Placental pericyte (primary cell): Measurements from ENCODE around the gene TAGLN. TPM values are rescaled to one million over a fixed set of nuclear protein-coding genes. Genes with fewer than 3 reads are reported as not detected.

Experiments
- total RNA-seq: library from RNA; depleted of rRNA; stranded (reverse); fragments of >200 nt; gene quantifications from 2 replicates; pipeline ENCODE4 v1.2.3, GENCODE V29; 2012

Gene TAGLN
- 1,440 and 2,227 TPM in 2 replicates for total RNA-seq

GRCh38 chr11:117199053-117199915 lies at the start of gene TAGLN:
Gene TAGLN (plus strand): TSS chr11:117199370. CDS start chr11:117203014, 3,644 bp downstream.

DNA sequence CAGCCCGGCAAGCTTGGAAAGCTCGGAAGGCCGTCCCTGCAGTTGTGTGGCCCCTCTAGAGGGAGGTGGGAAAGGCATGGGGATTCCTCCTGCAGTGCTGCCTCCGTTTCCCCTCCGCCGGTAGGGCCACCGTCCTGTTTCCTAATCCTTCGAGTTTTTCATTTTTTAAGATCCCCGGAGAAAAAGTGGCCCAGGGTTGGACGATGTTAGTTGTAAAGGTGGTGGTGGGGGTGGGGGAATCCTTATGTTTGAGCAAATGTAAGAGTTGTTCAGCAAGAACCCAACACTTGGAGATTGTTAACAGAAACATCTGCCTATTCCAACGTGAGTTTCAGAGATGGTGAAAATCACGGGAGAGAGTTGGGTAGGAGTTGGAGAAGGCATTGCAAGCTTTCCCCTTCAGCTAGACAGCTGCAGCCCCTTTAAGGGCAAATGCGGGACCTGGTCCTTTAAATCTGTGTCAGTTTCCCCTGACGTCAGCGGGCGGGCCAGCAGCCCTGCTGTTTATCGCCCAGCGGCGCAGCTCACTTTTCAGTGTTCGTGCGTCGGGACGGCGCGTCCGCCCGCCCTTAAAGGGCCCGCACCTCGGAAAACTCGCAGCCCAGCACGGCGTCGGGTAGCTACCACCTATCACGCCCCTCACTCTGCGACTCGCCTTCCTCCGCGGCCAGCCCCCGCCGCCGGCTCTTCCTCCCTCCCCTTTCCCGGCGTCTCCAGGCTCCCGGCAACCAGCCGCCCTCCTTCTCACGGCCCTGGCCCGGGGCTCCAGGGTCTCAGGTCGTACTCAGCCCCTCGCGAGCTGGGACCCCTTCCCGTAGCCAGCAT lies 20.7 kb upstream of the TAGLN start, which contains the start of gene SIDT2:
Gene SIDT2 (plus strand): TSS at position 534 of the 825 bp plus-strand sequence. CDS start 521 bp downstream, outside the sequence.

GRCh38 chr11:117231842-117232091 lies 32.6 kb downstream of the TAGLN start, which contains the start of gene PCSK7:
Gene PCSK7 (minus strand): TSS chr11:117232073. CDS start chr11:117229844, 2,229 bp downstream.

GRCh38 chr11:117232092-117232878 lies 33.1 kb downstream of the TAGLN start, which contains the start of gene RNF214:
Gene RNF214 (plus strand): TSS chr11:117232671. CDS start chr11:117234273, 1,602 bp downstream.

Other genes with a start within 250 kb of the TAGLN start
- gene SIK3, start 100.9 kb upstream of the TAGLN start, total RNA-seq, result 21.9 and 23.0 TPM in 2 replicates
- 99.8 and 254 TPM in 2 replicates for gene PAFAH1B2, start 55.1 kb upstream of the TAGLN start, total RNA-seq
- 21.8 and 35.0 TPM in 2 replicates for gene SIDT2, start 20.6 kb upstream of the TAGLN start, total RNA-seq
- 51.0 and 85.6 TPM in 2 replicates for gene PCSK7, start 32.7 kb downstream of the TAGLN start, total RNA-seq
- 12.6 and 15.8 TPM in 2 replicates for gene RNF214, start 33.3 kb downstream of the TAGLN start, total RNA-seq
- 3.4 and 4.8 TPM in 2 replicates for gene BACE1-AS, start 92.0 kb downstream of the TAGLN start, total RNA-seq
- gene BACE1, start 116.9 kb downstream of the TAGLN start, total RNA-seq, result 32.6 and 49.4 TPM in 2 replicates
- 32.6 and 46.7 TPM in 2 replicates for gene CEP164, start 128.5 kb downstream of the TAGLN start, total RNA-seq